CD8-positive, alpha-beta memory T cell (primary cell): ENCODE results near the gene ALDH1L1. TPM values are rescaled to one million over a fixed set of nuclear protein-coding genes. Genes with fewer than 3 reads are reported as not detected.
A peak's percentile ranks its signal among the peaks of the same experiment; 100 is the strongest.

Experiments used
- CTCF ChIA-PET: fragments of 350-600 bp; sonication (Branson Sonifier 250); formaldehyde crosslinking; loops from one replicate; lab custom pipeline; 2021; ENCODE audit warnings: antibody characterized with exemption; lab: Charles Lee
- POLR2A ChIA-PET: fragments of 350-600 bp; sonication (Branson Sonifier 250); formaldehyde crosslinking; loops from one replicate; lab custom pipeline; 2021; ENCODE audit warnings: antibody characterized with exemption; lab: Charles Lee
- DNase-seq, 5 donors: peaks; one replicate each; pipeline versions ENCODE4 v3.0.0 to v3.0.0-alpha.2; 2020 to 2022; ENCODE audit warnings: mixed read lengths in 1 of 5
- H3K27ac ChIP-seq: one replicate; pipeline ENCODE4 v1.7.0; 2013; ENCODE audit warnings: low read depth, mild to moderate bottlenecking, low read length, moderate library complexity
- H3K27me3 ChIP-seq: 2 replicates; pipeline ENCODE4 v1.7.0; 2013; ENCODE audit warnings: low read length, mild to moderate bottlenecking; ENCODE audit not compliant: insufficient read depth, poor library complexity, severe bottlenecking
- H3K36me3 ChIP-seq: 2 replicates; pipeline ENCODE4 v1.7.0; 2013; ENCODE audit warnings: mild to moderate bottlenecking, low read length, moderate library complexity; ENCODE audit not compliant: insufficient read depth
- H3K4me1 ChIP-seq: 2 replicates; pipeline ENCODE4 v1.7.0; 2013; ENCODE audit warnings: mild to moderate bottlenecking, low read length, moderate library complexity; ENCODE audit not compliant: insufficient read depth
- H3K4me3 ChIP-seq: 2 replicates; pipeline ENCODE4 v1.7.0; 2013; ENCODE audit warnings: mild to moderate bottlenecking, low read length
- H3K9me3 ChIP-seq: 2 replicates; pipeline ENCODE4 v1.7.0; 2013; ENCODE audit warnings: mild to moderate bottlenecking, low read length
- H3K27ac Mint-ChIP-seq, 8 donors: one replicate each; pipeline ENCODE4 v1.8.0; 2020 to 2021; ENCODE audit warnings: mixed read lengths in 8 of 8, mild to moderate bottlenecking in 6 of 8, inconsistent platforms in 3 of 8, moderate library complexity in 3 of 8
- H3K27me3 Mint-ChIP-seq, 2 donors: one replicate each; pipeline ENCODE4 v1.8.0; 2020 to 2021; ENCODE audit warnings: mixed read lengths in 2 of 2, mild to moderate bottlenecking in 1 of 2, moderate library complexity in 1 of 2
- H3K36me3 Mint-ChIP-seq, 3 donors: one replicate each; pipeline ENCODE4 v1.8.0; 2020 to 2021; ENCODE audit warnings: mixed read lengths in 3 of 3, inconsistent platforms in 1 of 3, mild to moderate bottlenecking in 1 of 3
- H3K4me1 Mint-ChIP-seq, 3 donors: one replicate each; pipeline ENCODE4 v1.8.0; 2020 to 2021; ENCODE audit warnings: mixed read lengths in 3 of 3, inconsistent platforms in 1 of 3, mild to moderate bottlenecking in 1 of 3
- H3K4me3 Mint-ChIP-seq, 7 donors: one replicate each; pipeline ENCODE4 v1.8.0; 2020 to 2021; ENCODE audit warnings: mixed read lengths in 7 of 7, mild to moderate bottlenecking in 6 of 7, moderate library complexity in 4 of 7, inconsistent platforms in 2 of 7
- H3K9me3 Mint-ChIP-seq, 5 donors: one replicate each; pipeline ENCODE4 v1.8.0; 2020 to 2022; ENCODE audit warnings: mixed read lengths in 5 of 5, mild to moderate bottlenecking in 3 of 5, moderate library complexity in 2 of 5, inconsistent platforms in 1 of 5
- polyA plus RNA-seq: library from polyadenylated mRNA; unstranded; fragments of 300-500 nt; fragmentation: Illumina TruSeq; gene quantifications from one replicate; pipeline ENCODE4 v1.2.3, GENCODE V29; 2021
- total RNA-seq, 2 experiments: library from RNA; stranded (reverse); gene quantifications; one replicate each; pipeline ENCODE4 v1.2.3, GENCODE V29; 2021

Gene ALDH1L1
- total and polyA plus RNA-seq, 3 experiments from 2014 or later, result not detected

GRCh38 chr3:126113733-126114442 is 66.5 kb downstream of the ALDH1L1 start:
- CTCF ChIA-PET, result interaction anchor here (0.7 to 1.0 kb wide), 2 partner anchors 10 to 20 kb away, joined by 3 read pairs; no protein-coding TSS in a partner anchor
- Histone ChIP-seq H3K27ac (no peak overlapping the region), H3K9me3 (no peaks in the 10 kb centered on the region), H3K36me3 (no peaks in the 10 kb centered on the region), H3K4me3 (no peak overlapping the region), H3K4me1 (no peaks in the 10 kb centered on the region), H3K27me3 (no peaks in the 10 kb centered on the region)
- H3K36me3 Mint-ChIP-seq, result no peaks in the 10 kb centered on the region
- H3K27me3 Mint-ChIP-seq, result peaks cover 4 to 6% of the 10 kb centered on the region in 2 donors
- POLR2A ChIA-PET, result no interaction called here
- no peak overlapping the region for H3K27ac Mint-ChIP-seq
- DNase-seq, result peak in 2 of 5 donors; percentile 5 to 41
- H3K4me1 Mint-ChIP-seq, result no peaks in the 10 kb centered on the region
- no peak overlapping the region for H3K4me3 Mint-ChIP-seq
- H3K9me3 Mint-ChIP-seq, result no peaks in the 10 kb centered on the region

- Mint-ChIP-seq H3K27me3 (peaks cover under 1 to 3% of the 10 kb centered on the region in 2 donors), H3K27ac (no peak overlapping the region), H3K9me3 (no peaks in the 10 kb centered on the region), H3K36me3 (no peaks in the 10 kb centered on the region), H3K4me3 (no peak overlapping the region), H3K4me1 (no peaks in the 10 kb centered on the region)
- ChIA-PET CTCF (no interaction called here), POLR2A (no interaction called here)
- Histone ChIP-seq H3K4me3 (no peak overlapping the region), H3K36me3 (no peaks in the 10 kb centered on the region), H3K27me3 (no peaks in the 10 kb centered on the region), H3K27ac (no peak overlapping the region), H3K4me1 (no peaks in the 10 kb centered on the region), H3K9me3 (no peaks in the 10 kb centered on the region)
- no peak for DNase-seq
Observed at GRCh38 chr3:126113238-126113555, 67.2 kb downstream of the ALDH1L1 start.

GRCh38 chr3:126112531-126113237 is 67.7 kb downstream of the ALDH1L1 start:
- Mint-ChIP-seq H3K27ac (no peak overlapping the region), H3K27me3 (peaks cover 0 to 3% of the 10 kb centered on the region in 2 donors), H3K4me3 (no peak overlapping the region), H3K9me3 (no peaks in the 10 kb centered on the region), H3K36me3 (no peaks in the 10 kb centered on the region), H3K4me1 (no peaks in the 10 kb centered on the region)
- peak in 1 of 5 donors; percentile 47 for DNase-seq
- CTCF ChIA-PET, result no interaction called here
- Histone ChIP-seq H3K36me3 (no peaks in the 10 kb centered on the region), H3K27me3 (no peaks in the 10 kb centered on the region), H3K4me1 (no peaks in the 10 kb centered on the region), H3K27ac (no peak overlapping the region), H3K4me3 (no peak overlapping the region), H3K9me3 (no peaks in the 10 kb centered on the region)
- POLR2A ChIA-PET, result no interaction called here

GRCh38 chr3:126111566-126112475 is 68.6 kb downstream of the ALDH1L1 start:
- CTCF ChIA-PET, result no interaction called here
- DNase-seq, result peak in 1 of 5 donors; percentile 32

GRCh38 chr3:126111126-126111551 is 69.2 kb downstream of the ALDH1L1 start:
- DNase-seq, result no peak
- no peaks in the 10 kb centered on the region for H3K27me3 Mint-ChIP-seq
- CTCF ChIA-PET, result no interaction called here

More at GRCh38 chr3:126111566-126112475, 68.6 kb downstream of the ALDH1L1 start:
- H3K4me3 Mint-ChIP-seq, result no peak overlapping the region
- no peaks in the 10 kb centered on the region for H3K9me3 Mint-ChIP-seq
- POLR2A ChIA-PET, result no interaction called here
- peak overlapping the region in 1 of 8 donors; percentile 66 for H3K27ac Mint-ChIP-seq
- no peaks in the 10 kb centered on the region for H3K36me3 Mint-ChIP-seq
- no peaks in the 10 kb centered on the region for H3K36me3 ChIP-seq
- no peaks in the 10 kb centered on the region for H3K27me3 Mint-ChIP-seq
- no peaks in the 10 kb centered on the region for H3K4me1 Mint-ChIP-seq
- H3K4me1 ChIP-seq, result no peaks in the 10 kb centered on the region
- no peaks in the 10 kb centered on the region for H3K9me3 ChIP-seq
- no peaks in the 10 kb centered on the region for H3K27me3 ChIP-seq
- no peak overlapping the region for H3K4me3 ChIP-seq
- H3K27ac ChIP-seq, result no peak overlapping the region

GRCh38 chr3:126110431-126111125 is 69.8 kb downstream of the ALDH1L1 start:
- Mint-ChIP-seq H3K4me1 (no peaks in the 10 kb centered on the region), H3K27ac (peak overlapping the region in 1 of 8 donors; percentile 58), H3K9me3 (no peaks in the 10 kb centered on the region), H3K27me3 (no peaks in the 10 kb centered on the region), H3K36me3 (no peaks in the 10 kb centered on the region), H3K4me3 (no peak overlapping the region)
- POLR2A ChIA-PET, result no interaction called here
- Histone ChIP-seq H3K4me3 (no peak overlapping the region), H3K4me1 (no peaks in the 10 kb centered on the region), H3K27ac (no peak overlapping the region), H3K9me3 (no peaks in the 10 kb centered on the region), H3K36me3 (no peaks in the 10 kb centered on the region), H3K27me3 (no peaks in the 10 kb centered on the region)
- CTCF ChIA-PET, result no interaction called here
- DNase-seq, result no peak

More at GRCh38 chr3:126111126-126111551, 69.2 kb downstream of the ALDH1L1 start:
- no peak overlapping the region for H3K27ac ChIP-seq
- Mint-ChIP-seq H3K4me1 (no peaks in the 10 kb centered on the region), H3K4me3 (no peak overlapping the region), H3K36me3 (no peaks in the 10 kb centered on the region), H3K9me3 (no peaks in the 10 kb centered on the region), H3K27ac (no peak overlapping the region)
- POLR2A ChIA-PET, result no interaction called here
- H3K4me3 ChIP-seq, result no peak overlapping the region
- no peaks in the 10 kb centered on the region for H3K4me1 ChIP-seq
- no peaks in the 10 kb centered on the region for H3K9me3 ChIP-seq
- H3K36me3 ChIP-seq, result no peaks in the 10 kb centered on the region
- H3K27me3 ChIP-seq, result no peaks in the 10 kb centered on the region

- H3K27me3 ChIP-seq, result no peaks in the 10 kb centered on the region
- Mint-ChIP-seq H3K4me1 (no peaks in the 10 kb centered on the region), H3K4me3 (no peak overlapping the region), H3K9me3 (no peaks in the 10 kb centered on the region), H3K27ac (no peak overlapping the region), H3K27me3 (no peaks in the 10 kb centered on the region), H3K36me3 (no peaks in the 10 kb centered on the region)
- H3K4me1 ChIP-seq, result no peaks in the 10 kb centered on the region
- no peaks in the 10 kb centered on the region for H3K9me3 ChIP-seq
- no peaks in the 10 kb centered on the region for H3K36me3 ChIP-seq
- ChIA-PET POLR2A (no interaction called here), CTCF (no interaction called here)
- H3K4me3 ChIP-seq, result no peak overlapping the region
- no peak overlapping the region for H3K27ac ChIP-seq
- no peak for DNase-seq
Observed at GRCh38 chr3:126109880-126110235, 70.5 kb downstream of the ALDH1L1 start.
